A673 (cell line): ENCODE results near the gene ZC3H11A.

ENCODE experiments used
- CTCF ChIP-seq: fragments of 300-800, 200-600 bp; sonication (generic); conservative IDR thresholded peaks from 2 replicates; pipeline ENCODE4 v1.5.1; 2017; ENCODE audit warnings: low read depth, mild to moderate bottlenecking, antibody characterized with exemption, low read length, moderate library complexity, mixed read lengths
- EZH2 ChIP-seq: fragments of 200-600 bp; sonication (generic); IDR thresholded peaks from 2 replicates; pipeline ENCODE4 v1.6.1; 2017; ENCODE audit warnings: borderline replicate concordance, low read depth, mild to moderate bottlenecking, mixed read lengths, antibody characterized with exemption, low read length; ENCODE audit not compliant: poor library complexity, severe bottlenecking

GRCh38 chr1:203795441-203796235, at the start of gene ZC3H11A, which contains the start of gene ZBED6:
- TF ChIP-seq CTCF (no peak), EZH2 (no peak)
